ENCODE measurements around the gene SEC61A2. TPM values are rescaled to one million over a fixed set of nuclear protein-coding genes. Genes with fewer than 3 reads are reported as not detected.

SEC61A2 gene
- total and polyA plus RNA-seq, 2 experiments from 2014 or later, result 8.7 to 17.6 TPM

DNA sequence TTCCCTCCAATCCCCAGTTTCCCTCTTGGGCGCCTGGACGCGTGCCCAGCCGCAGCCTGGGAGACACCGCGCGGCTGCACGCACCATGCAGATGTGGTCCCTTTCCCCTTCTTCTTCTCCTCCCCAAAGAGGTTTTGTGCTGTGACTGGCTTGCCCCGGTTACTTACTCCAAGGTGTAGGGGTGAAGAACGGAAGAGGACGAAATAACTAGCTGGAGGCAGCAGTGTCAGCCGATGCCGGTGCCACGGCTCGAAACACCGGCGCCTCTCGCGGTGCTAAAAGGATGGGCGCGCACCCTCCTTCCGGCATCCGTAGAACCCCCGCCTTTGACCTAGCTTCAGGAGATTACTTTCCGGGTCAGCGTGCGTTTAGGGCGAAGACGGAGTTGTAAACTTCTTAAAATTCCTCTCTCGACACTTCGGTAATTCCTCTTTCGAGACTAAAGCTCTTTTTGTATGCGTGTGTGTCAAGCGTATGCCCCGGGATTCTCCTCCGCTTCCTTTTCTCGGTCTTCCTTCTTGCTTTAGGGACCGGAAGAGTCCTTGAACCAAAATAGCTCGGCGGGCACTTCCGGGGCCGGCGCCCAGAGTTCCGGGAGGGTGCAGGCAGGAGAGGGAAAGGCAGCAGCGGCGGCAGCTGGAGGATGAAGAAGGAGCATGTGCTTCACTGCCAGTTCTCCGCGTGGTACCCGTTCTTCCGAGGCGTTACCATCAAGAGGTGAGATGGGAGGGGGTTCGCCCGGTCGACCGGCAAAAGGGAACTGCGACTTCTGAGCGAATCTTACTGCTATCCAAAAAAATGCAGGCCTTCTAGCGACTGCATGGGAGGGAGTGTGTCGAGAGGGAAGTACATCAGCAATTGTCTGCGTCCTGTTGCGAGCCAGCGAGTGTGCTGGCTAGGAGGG lies 66.4 kb downstream of the SEC61A2 start, which contains the start of the genes CDC123 and NUDT5:
CDC123 (plus strand) TSS at position 586 of the 904 bp plus-strand sequence; CDS start at position 644, 58 bp downstream.
NUDT5 (minus strand) TSS at position 289 of the 904 bp plus-strand sequence. CDS start 9,600 bp downstream, outside the sequence.
- H3K36me3 Mint-ChIP-seq (ENCODE audit: low read depth), result peaks cover 26% of the 10 kb centered on the region

More for the DNA sequence above, 66.4 kb downstream of the SEC61A2 start, which contains the start of the genes CDC123 and NUDT5:
- Histone ChIP-seq H2AFZ (peak within 1 kb of the TSS; percentile 83), H3K79me2 (replicated peaks; ENCODE audit: insufficient read depth) (peaks cover 95% of the 10 kb centered on the region), H3K36me3 (ENCODE audit: insufficient read depth) (peaks cover 21% of the 10 kb centered on the region; the same call in 1 of the 2 replicates), H3K9me2 (ENCODE audit: insufficient read depth) (no peaks in the 10 kb centered on the region), H3F3A (replicated peaks; ENCODE audit: low read depth) (no peaks in the 10 kb centered on the region; the same call in 1 of the 2 replicates), H3K4me3 (peak within 1 kb of the TSS; percentile 79), H4K20me1 (replicated peaks; ENCODE audit: insufficient read depth) (peaks cover 39% of the 10 kb centered on the region), H3K27me3 (ENCODE audit: insufficient read depth) (no peaks in the 10 kb centered on the region), H3K4me2 (peak within 1 kb of the TSS; percentile 84), H3K4me1 (ENCODE audit: insufficient read depth) (peaks cover 12% of the 10 kb centered on the region), H3K27ac (ENCODE audit: low read depth) (peak within 1 kb of the TSS; percentile 88)
- TF ChIP-seq, protein P1, sequence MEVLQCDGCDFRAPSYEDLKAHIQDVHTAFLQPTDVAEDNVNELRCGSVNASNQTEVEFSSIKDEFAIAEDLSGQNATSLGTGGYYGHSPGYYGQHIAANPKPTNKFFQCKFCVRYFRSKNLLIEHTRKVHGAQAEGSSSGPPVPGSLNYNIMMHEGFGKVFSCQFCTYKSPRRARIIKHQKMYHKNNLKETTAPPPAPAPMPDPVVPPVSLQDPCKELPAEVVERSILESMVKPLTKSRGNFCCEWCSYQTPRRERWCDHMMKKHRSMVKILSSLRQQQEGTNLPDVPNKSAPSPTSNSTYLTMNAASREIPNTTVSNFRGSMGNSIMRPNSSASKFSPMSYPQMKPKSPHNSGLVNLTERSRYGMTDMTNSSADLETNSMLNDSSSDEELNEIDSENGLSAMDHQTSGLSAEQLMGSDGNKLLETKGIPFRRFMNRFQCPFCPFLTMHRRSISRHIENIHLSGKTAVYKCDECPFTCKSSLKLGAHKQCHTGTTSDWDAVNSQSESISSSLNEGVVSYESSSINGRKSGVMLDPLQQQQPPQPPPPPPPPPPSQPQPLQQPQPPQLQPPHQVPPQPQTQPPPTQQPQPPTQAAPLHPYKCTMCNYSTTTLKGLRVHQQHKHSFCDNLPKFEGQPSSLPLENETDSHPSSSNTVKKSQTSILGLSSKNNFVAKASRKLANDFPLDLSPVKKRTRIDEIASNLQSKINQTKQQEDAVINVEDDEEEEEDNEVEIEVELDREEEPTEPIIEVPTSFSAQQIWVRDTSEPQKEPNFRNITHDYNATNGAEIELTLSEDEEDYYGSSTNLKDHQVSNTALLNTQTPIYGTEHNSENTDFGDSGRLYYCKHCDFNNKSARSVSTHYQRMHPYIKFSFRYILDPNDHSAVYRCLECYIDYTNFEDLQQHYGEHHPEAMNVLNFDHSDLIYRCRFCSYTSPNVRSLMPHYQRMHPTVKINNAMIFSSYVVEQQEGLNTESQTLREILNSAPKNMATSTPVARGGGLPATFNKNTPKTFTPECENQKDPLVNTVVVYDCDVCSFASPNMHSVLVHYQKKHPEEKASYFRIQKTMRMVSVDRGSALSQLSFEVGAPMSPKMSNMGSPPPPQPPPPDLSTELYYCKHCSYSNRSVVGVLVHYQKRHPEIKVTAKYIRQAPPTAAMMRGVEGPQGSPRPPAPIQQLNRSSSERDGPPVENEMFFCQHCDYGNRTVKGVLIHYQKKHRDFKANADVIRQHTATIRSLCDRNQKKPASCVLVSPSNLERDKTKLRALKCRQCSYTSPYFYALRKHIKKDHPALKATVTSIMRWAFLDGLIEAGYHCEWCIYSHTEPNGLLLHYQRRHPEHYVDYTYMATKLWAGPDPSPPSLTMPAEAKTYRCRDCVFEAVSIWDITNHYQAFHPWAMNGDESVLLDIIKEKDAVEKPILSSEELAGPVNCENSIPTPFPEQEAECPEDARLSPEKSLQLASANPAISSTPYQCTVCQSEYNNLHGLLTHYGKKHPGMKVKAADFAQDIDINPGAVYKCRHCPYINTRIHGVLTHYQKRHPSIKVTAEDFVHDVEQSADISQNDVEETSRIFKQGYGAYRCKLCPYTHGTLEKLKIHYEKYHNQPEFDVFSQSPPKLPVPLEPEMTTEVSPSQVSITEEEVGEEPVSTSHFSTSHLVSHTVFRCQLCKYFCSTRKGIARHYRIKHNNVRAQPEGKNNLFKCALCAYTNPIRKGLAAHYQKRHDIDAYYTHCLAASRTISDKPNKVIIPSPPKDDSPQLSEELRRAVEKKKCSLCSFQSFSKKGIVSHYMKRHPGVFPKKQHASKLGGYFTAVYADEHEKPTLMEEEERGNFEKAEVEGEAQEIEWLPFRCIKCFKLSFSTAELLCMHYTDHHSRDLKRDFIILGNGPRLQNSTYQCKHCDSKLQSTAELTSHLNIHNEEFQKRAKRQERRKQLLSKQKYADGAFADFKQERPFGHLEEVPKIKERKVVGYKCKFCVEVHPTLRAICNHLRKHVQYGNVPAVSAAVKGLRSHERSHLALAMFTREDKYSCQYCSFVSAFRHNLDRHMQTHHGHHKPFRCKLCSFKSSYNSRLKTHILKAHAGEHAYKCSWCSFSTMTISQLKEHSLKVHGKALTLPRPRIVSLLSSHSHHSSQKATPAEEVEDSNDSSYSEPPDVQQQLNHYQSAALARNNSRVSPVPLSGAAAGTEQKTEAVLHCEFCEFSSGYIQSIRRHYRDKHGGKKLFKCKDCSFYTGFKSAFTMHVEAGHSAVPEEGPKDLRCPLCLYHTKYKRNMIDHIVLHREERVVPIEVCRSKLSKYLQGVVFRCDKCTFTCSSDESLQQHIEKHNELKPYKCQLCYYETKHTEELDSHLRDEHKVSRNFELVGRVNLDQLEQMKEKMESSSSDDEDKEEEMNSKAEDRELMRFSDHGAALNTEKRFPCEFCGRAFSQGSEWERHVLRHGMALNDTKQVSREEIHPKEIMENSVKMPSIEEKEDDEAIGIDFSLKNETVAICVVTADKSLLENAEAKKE (CRISPR knock-in tag; IDR thresholded peaks at IDR 0.05), result no peak
- TF ChIP-seq CREB1 (CRISPR knock-in tag; IDR thresholded peaks at IDR 0.05; ENCODE audit: low read depth) (no peak), STAT1 (IDR thresholded peaks at IDR 0.05; ENCODE audit: unreplicated experiment) (no peak), POLR2AphosphoS5 (IDR thresholded peaks at IDR 0.05; ENCODE audit: low read depth) (peak; percentile 84)
- TF ChIP-seq, protein P2, sequence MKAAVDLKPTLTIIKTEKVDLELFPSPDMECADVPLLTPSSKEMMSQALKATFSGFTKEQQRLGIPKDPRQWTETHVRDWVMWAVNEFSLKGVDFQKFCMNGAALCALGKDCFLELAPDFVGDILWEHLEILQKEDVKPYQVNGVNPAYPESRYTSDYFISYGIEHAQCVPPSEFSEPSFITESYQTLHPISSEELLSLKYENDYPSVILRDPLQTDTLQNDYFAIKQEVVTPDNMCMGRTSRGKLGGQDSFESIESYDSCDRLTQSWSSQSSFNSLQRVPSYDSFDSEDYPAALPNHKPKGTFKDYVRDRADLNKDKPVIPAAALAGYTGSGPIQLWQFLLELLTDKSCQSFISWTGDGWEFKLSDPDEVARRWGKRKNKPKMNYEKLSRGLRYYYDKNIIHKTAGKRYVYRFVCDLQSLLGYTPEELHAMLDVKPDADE (IDR thresholded peaks at IDR 0.05), result peak; percentile 59; the same call in 1 of the 2 replicates
- Mint-ChIP-seq H3K9me3 (no peaks in the 10 kb centered on the region; the same call in 2 of the 3 replicates), H3K4me1 (peaks cover 8% of the 10 kb centered on the region), H3K27me3 (ENCODE audit: insufficient read depth, low read depth, poor library complexity) (peaks cover 11% of the 10 kb centered on the region), H3K27ac (peak within 1 kb of the TSS; percentile 98), H3K4me3 (peak within 1 kb of the TSS; percentile 91)
- ATAC-seq (peak; percentile 92), DNase-seq (ENCODE audit: low spot score) (peak; percentile 93)

Data from GM23338 (cell line).